SHP77 treated with DMSO at 0.1 percent for 48 hours (cell line): ENCODE results near the gene FRMD1.

Experiments
- DNase-seq: peaks from one replicate; lab custom pipeline; 2025; lab: John Stamatoyannopoulos, UW

Gene FRMD1

GRCh38 chr6:168026925-168027324 lies 52.1 kb downstream of the FRMD1 start:
- DNase-seq, result no peak

- no peak for DNase-seq
These were observed 52.9 kb downstream of the FRMD1 start for GRCh38 chr6:168025831-168026710.

- DNase-seq, result no peak
These were observed 54.0 kb downstream of the FRMD1 start for GRCh38 chr6:168024951-168025510.

- DNase-seq, result no peak
These were observed 56.3 kb downstream of the FRMD1 start for GRCh38 chr6:168022488-168023321.

GRCh38 chr6:168021581-168021980 lies 57.4 kb downstream of the FRMD1 start:
- no peak for DNase-seq

- DNase-seq, result no peak
These were observed 58.8 kb downstream of the FRMD1 start for GRCh38 chr6:168020242-168020641.

GRCh38 chr6:168018664-168019063 lies 60.3 kb downstream of the FRMD1 start:
- no peak for DNase-seq

GRCh38 chr6:168017629-168018028 lies 61.4 kb downstream of the FRMD1 start:
- no peak for DNase-seq

- no peak for DNase-seq
These were observed 62.1 kb downstream of the FRMD1 start for GRCh38 chr6:168016721-168017525.

- no peak for DNase-seq
These were observed 62.8 kb downstream of the FRMD1 start for GRCh38 chr6:168016176-168016620.

- DNase-seq, result no peak
These were observed 63.4 kb downstream of the FRMD1 start for GRCh38 chr6:168015482-168016175.

- DNase-seq, result no peak
These were observed 64.0 kb downstream of the FRMD1 start for GRCh38 chr6:168015009-168015408.

GRCh38 chr6:168014428-168014827 lies 64.6 kb downstream of the FRMD1 start:
- no peak for DNase-seq

- no peak for DNase-seq
These were observed 65.6 kb downstream of the FRMD1 start for GRCh38 chr6:168013250-168013915.

- no peak for DNase-seq
These were observed 66.4 kb downstream of the FRMD1 start for GRCh38 chr6:168012431-168013249.

GRCh38 chr6:168011291-168011690 lies 67.7 kb downstream of the FRMD1 start:
- DNase-seq, result no peak

- no peak for DNase-seq
These were observed 69.7 kb downstream of the FRMD1 start for GRCh38 chr6:168009331-168009730.

- no peak for DNase-seq
These were observed 71.2 kb downstream of the FRMD1 start for GRCh38 chr6:168007592-168008338.

GRCh38 chr6:168005796-168006195 lies 73.2 kb downstream of the FRMD1 start:
- no peak for DNase-seq
